Activated CD4-positive, alpha-beta T cell treated with anti-CD3 and anti-CD28 coated beads, Interleukin-2, Interleukin-6, amounts not matched to agents 100 ng/mL and 50 ng/mL, durations not matched to agents 16 hours and 8 hours (primary cell): Measurements from ENCODE around the gene FCN3.
"Not testable (repeated sequence)": the region's sequence is repeated elsewhere in the genome, so short reads cannot be mapped to it uniquely, and the experiment has no call there.

Experiments used
- DNase-seq: peaks from one replicate; pipeline ENCODE4 v3.0.0-alpha.2; 2020

Gene FCN3

GRCh38 chr1:27399251-27400025 is 24.8 kb upstream of the FCN3 start:
- no peak for DNase-seq

GRCh38 chr1:27398405-27399149 is 24.0 kb upstream of the FCN3 start:
- DNase-seq = no peak

GRCh38 chr1:27397749-27398148 is 23.1 kb upstream of the FCN3 start:
- DNase-seq = no peak

- no peak for DNase-seq
Observed at GRCh38 chr1:27397110-27397509, 22.5 kb upstream of the FCN3 start.

- DNase-seq = peak; percentile 86
Observed at GRCh38 chr1:27395441-27396195, 21.0 kb upstream of the FCN3 start.

- no peak for DNase-seq
Observed at GRCh38 chr1:27394925-27395324, 20.3 kb upstream of the FCN3 start.

GRCh38 chr1:27394282-27394658 is 19.6 kb upstream of the FCN3 start:
- no peak for DNase-seq

GRCh38 chr1:27393641-27394281 is 19.1 kb upstream of the FCN3 start:
- no peak for DNase-seq

GRCh38 chr1:27392778-27393635 is 18.4 kb upstream of the FCN3 start:
- DNase-seq = peak; percentile 22

- peak; percentile 96 for DNase-seq
Observed at GRCh38 chr1:27392096-27392777, 17.6 kb upstream of the FCN3 start, which contains the start of gene GPR3. Gene GPR3 (plus strand): TSS chr1:27392622. CDS start chr1:27393799, 1,177 bp downstream.

GRCh38 chr1:27391511-27392095 is 17.0 kb upstream of the FCN3 start:
- peak; percentile 27 for DNase-seq

GRCh38 chr1:27388337-27389005 is 13.8 kb upstream of the FCN3 start:
- DNase-seq = peak; percentile 75

GRCh38 chr1:27384797-27385196 is 10.2 kb upstream of the FCN3 start:
- not testable (repeated sequence) for DNase-seq

GRCh38 chr1:27383661-27384060 is 9.0 kb upstream of the FCN3 start:
- no peak for DNase-seq

- DNase-seq = peak; percentile 53
Observed at GRCh38 chr1:27383039-27383605, 8.5 kb upstream of the FCN3 start, which contains the start of gene CD164L2. Gene CD164L2 (minus strand): TSS chr1:27383333. CDS start chr1:27383239, 94 bp downstream.

GRCh38 chr1:27381969-27382762 is 7.5 kb upstream of the FCN3 start:
- no peak for DNase-seq

GRCh38 chr1:27380766-27381733 is 6.4 kb upstream of the FCN3 start:
- no peak for DNase-seq

GRCh38 chr1:27380224-27380623 is 5.6 kb upstream of the FCN3 start:
- no peak for DNase-seq
